NCI-H2227 (cell line): ENCODE results near the gene GASK1A.
"Not testable (repeated sequence)": the region's sequence is repeated elsewhere in the genome, so short reads cannot be mapped to it uniquely, and the experiment has no call there.

Experiments used
- DNase-seq: peaks from one replicate; lab custom pipeline; 2025; ENCODE audit not compliant: unreplicated experiment; lab: John Stamatoyannopoulos, UW

Gene GASK1A

GRCh38 chr3:43061101-43061895 lies 82.2 kb downstream of the GASK1A start:
- no peak for DNase-seq

- DNase-seq: no peak
Measured at GRCh38 chr3:43062040-43062563, 83.0 kb downstream of the GASK1A start.

DNA sequence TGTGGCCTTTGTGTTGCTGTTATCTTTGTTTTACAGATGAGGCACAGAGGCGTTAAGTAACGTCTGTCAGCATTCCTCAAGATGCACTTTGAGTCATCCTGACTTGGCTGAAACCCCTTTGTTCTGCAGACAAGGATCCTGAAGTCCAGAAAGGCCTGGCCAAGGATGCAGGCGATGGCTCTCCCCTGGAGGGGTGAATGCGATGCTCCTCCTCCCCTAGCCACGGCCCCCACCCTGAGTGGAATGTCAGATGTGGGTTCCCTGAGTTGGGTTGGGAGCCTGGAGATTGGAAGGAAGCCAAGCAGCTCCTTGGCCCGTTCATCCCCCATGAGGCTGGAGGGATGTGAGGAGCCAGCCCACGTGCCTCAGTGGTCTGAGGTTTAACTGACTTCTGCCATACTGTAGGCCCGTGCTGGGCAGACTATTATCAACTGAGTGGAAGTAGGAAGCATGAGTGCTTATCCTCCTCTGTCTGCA lies 83.5 kb downstream of the GASK1A start:
- DNase-seq: no peak

DNA sequence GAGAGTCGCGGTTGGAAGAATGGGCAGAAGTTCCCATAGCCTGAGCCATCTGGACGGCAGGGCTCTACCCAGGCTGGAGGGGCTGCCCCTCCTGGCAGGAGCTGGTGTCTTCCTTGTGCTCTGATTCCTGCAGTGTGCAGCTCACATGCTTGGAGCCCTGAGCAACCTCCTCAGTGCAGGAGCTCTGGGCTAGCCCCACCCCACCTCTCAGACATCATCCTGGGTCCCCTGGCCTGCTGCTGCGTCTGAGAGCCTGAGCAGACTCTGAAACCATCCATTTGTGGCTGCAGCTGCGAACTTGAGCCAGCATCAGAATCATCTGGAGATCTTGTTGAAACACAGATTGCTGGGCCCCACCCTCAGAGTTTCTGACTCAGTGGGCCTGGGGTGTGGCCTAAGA lies 84.0 kb downstream of the GASK1A start:
- no peak for DNase-seq

DNA sequence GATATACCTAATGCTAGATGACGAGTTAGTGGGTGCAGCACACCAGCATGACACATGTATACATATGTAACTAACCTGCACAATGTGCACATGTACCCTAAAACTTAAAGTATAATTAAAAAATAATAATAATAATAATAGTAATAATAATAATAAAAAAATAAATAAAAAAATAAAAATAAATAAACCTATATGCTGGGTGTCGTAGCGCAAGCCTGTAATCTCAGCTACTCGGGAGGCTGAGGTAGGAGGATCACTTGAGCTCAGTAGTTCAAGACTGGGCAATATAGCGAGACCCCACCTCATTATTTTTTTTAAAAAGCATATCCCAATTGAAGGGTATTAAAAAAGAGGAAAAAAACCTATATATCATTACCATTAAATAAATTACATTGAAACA lies 91.6 kb downstream of the GASK1A start:
- DNase-seq: not testable (repeated sequence)

DNA sequence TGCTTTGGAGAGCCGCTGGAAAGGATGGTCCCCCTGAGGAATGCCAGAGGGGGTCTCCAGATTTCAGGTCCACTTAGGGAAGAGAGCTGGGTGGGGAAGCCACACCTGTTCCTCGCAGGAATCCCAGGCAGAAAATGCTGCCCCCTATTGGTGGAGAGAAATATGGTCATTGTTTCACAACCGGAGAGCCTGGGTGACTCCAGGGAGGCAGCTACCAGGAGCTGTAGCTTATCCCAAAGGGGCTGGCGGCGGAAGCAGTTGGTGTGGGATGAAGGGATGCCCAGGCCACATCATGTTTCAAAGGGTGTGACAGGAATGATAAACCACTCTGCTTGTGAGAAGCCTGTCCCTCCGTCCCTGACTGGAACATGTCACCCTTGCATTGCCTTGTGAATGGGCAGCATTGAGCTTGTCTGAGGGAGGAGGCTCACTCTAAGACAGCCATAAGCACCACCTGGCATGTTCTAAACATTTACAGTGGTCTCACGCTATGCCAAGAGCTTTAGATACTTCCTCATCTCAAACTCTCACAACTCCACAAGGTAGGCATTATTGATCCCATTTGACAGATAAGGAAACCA lies 92.3 kb downstream of the GASK1A start:
- no peak for DNase-seq

GRCh38 chr3:43072361-43072760 lies 93.2 kb downstream of the GASK1A start:
- DNase-seq: no peak

DNA sequence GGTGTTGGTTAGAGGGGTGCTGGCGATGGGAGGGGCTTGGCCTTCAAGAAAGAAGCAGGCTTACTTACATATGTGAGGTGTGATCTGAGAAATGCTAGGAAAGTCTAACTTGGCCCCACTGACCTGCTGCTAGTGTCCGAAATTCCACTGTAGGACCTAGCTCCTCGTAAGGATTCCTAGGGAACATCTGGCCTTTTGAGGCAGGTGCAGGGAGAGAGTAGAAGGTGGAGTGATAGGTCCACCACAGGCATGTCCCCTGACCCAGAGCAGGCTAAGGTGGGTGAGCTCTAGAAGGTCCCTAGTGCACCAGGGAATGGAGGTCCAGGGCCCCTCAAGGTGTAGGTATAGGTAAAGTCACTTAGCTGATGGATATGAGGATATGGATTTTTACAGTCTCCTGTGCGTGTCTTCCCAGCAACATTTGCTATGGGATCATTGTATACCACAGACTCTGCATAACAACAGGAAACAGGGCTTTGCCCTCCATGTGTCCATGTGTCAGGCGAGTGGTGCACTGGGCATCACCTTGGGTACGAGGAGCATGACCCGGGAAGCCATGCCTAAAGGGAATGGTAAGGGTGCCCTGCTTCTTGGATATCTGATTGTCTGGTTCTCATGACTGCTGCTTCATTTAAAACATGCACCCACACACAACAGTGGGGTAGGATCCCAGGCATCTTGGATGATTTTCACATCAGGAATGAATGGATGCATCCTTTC lies 94.2 kb downstream of the GASK1A start:
- DNase-seq: no peak

DNA sequence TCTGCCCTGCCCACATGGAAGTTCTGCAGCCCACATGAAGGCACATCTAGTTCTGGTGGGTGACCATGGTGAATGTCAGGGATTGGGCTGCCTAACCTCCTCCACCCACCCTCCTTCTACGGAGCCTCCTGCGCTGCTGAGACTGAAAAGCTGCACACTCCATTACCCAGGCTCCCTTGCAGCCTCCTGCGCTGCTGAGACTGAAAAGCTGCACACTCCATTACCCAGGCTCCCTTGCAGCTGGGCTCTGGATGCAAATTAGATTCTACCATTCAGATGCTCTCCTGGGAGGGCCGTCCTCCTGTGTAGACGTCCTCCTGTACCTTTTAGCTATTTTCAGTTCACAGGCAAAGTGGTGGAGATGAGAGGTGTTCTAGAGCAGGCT lies 94.7 kb downstream of the GASK1A start:
- no peak for DNase-seq

DNA sequence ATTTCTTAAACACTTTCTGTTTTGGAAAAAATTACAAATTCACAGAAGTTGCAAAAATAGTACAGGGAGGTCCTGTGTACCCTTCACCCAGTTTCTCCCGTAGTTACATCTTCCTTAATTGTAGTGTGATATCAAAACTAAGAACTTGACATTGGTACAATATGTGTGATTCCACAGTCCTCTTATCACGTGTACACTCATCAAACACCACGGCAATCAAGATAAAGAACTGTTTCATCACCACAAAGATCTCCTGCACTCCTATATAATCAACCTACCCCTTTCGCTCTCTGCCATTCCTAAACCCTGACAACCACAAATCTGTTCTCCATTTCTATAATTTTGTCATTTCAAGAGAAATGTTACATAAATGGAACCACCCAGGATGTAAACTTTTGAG lies 95.4 kb downstream of the GASK1A start:
- no peak for DNase-seq

GRCh38 chr3:43074901-43075689 lies 96.0 kb downstream of the GASK1A start:
- no peak for DNase-seq

- no peak for DNase-seq
Measured at GRCh38 chr3:43075904-43076661, 97.0 kb downstream of the GASK1A start.

GRCh38 chr3:43076857-43077256 lies 97.7 kb downstream of the GASK1A start:
- no peak for DNase-seq

DNA sequence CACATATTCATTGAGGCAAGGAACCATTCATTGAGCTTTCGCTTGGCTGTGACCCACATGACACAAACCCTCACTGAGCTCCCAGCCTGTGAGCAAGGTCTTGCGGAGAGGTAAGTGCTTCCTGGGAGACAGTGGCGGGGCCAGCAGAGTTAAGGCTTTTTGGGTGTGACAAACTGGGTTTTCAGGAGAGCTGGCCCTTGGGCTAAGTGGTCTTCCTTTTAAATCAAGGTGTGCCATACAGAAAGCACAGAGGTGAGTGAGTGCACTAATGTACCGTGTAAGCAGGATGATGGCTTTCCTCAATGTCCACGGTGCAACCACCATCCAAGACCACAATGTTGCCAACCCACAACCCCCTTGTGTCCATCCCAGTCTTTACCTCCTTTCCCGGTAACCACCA lies 98.2 kb downstream of the GASK1A start:
- no peak for DNase-seq

- DNase-seq: no peak
Measured at GRCh38 chr3:43077707-43078106, 98.6 kb downstream of the GASK1A start.

GRCh38 chr3:43079536-43080332 lies 100.6 kb downstream of the GASK1A start:
- no peak for DNase-seq

GRCh38 chr3:43080726-43081568 lies 101.8 kb downstream of the GASK1A start:
- no peak for DNase-seq

DNA sequence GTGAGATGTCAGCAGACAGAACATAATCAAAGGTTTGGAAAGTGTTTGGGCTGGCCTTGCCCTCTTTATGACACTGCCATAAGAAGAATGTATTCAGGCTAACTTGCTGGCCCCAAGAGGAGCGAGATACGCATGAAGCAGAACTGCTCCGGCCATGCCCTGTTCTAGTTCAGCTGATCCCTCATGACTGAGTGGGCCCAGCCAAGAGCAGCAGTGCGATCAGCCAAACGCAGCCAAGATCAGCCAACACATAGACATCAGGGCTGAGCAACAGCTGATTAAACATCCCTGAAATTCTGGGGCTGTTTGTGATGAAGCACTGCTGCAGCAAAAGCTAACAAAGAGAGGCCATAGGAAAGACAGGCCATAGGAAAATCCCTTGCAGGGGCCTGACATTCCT lies 102.7 kb downstream of the GASK1A start:
- DNase-seq: no peak

- no peak for DNase-seq
Measured at GRCh38 chr3:43082457-43082856, 103.3 kb downstream of the GASK1A start.
